ENCODE results near the gene FYCO1.

Gene FYCO1

DNA sequence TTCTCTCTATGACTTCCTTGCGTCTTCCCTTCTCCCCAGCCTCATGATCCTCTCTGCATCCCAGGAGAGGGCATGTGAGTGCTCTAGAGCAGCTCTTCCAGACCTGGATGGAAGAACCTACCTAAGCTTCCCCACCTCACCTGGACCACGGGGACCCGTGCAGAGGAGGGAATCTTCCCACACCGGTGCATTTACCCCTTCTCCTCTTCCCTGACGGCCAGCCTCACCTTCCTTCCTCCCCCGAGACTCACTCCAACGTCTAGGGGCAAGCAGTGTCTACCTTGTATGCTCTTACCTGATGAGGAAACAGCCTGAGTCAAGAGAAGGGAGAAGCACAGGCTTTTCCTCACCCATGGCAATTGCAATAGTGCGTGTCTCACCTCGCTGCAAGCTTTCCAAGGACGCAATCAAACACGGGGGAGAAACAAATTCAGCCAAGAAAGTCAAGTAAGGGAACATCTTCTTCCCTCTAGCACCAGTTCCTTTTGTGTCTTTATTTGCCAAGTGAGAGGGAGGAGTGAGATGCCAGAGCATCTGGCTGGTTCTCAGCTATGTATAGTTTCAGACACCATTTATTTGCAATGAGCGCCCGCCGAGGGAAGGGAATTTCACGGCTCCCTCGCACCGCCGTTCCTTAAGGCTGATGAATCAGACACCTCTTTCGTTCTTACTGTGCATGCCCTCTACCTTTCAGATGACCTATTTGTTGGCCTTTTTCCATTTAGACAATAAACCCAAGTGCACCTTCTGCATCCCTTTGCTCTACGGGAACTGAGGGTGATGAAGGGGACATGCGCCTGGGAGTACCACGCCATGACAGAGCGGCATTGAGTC, 111.0 kb downstream of the FYCO1 start:
- no peak for DNase-seq (ENCODE audit: low spot score)

DNA sequence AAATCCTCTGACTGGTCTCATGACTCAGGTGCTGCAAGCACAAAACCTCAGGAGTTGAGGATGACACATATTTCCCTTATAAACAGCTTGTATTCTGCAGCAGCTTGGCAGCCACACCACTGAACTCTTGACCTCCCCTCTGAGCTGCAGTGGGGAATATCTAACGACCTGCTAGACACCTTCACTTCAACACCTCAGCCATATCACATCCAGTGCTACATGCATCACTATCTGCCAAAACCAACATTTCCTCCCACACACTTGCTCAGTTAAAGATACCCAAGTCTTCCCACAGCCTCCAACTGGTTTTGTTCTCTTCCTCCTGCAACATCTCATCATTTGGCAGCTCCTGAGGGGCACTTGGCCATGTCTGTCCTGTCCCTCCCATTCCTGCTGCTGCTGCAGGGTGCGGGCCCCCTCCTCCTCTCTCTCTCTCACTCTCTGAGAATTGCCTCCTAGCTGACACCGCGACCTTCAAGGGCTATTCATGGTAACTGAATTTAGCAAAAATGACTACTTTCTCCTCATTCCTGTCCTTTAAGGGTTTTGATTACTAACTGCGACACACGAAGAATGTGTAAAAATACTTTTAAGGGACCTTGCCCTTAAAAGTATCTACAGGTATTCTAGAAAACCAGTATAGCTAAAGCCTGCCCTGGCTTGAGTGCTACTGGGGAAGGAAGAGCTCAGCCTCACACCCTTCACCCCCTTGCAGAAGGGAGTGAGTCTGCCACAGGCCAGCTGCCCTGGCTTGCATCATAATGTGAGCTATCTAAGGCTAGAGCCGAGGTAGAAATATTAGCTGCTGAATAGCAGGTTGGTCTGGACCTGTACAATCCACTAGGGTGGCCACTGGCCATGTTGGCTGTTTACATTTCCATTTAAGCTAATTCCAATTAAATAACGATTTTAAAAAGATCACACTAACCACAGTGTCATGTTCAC, 114.3 kb downstream of the FYCO1 start:
- no peak for DNase-seq (ENCODE audit: low spot score)

DNA sequence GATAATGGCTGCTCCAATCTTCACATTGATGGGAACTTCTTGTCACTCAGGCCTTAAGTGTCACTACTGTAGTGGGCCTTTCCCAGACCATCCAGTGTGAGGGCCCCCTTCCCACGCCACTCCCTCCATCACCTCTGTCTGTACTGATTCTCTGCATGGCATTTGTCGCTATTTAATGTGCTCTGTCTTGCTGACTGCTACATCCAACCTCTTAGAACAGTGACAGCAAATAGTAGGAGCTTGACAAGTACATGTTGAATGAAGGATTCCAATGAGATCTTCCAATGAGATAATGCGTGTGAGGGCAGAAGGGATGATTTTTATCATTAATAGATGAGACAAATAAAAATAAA, 114.9 kb downstream of the FYCO1 start:
- no peak for DNase-seq (ENCODE audit: low spot score)

DNA sequence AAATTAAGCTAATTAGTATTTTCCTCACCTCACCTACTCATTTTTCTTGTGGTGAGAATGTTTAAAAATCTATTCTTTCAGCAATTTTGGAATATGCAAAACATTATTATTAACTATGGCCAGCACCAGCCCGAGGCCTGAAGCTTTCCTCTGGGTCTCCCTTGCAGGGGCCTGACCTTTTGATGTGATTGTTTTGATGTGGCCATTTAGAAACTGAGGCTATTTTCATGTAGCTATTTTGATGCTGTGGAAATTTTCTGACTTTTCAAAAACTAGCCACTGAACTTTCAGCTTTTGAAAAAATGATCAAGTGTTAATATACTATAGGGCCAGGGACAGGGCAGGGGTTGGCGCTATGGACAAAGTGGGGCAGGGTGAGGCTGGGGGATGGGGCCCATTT, 117.5 kb downstream of the FYCO1 start:
- no peak for DNase-seq (ENCODE audit: low spot score)

DNA sequence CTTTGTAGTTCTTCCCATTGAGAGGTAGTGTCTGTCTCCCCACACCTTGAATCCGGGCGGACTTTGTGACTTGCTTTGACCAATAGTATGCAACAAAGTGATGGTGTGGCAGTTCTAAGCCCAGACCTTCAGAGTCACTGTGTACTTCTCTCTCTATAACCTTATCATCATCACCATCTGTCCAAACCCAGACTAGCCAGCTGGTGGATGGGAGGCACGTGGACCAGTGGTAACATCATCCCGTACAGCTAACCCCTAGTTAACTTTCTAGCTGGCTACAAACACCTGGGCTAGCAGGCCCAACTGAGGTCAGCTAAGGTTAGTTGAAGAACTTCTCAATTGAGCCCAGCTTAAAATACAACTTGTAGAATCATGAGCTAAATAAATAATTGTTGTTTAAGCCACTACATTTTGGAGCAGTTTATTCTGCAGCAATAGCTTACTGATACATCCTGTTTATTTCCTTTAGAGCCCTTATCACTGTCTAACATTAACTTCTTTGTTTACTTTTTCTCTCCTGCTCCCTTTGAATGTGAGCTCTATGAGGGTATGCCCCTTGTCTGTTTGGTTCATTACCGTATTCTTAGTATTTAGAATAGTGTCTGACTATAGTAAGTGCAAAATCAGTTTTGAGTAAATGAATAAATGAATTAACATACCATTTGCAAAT, 120.8 kb downstream of the FYCO1 start:
- DNase-seq (ENCODE audit: low spot score): no peak

DNA sequence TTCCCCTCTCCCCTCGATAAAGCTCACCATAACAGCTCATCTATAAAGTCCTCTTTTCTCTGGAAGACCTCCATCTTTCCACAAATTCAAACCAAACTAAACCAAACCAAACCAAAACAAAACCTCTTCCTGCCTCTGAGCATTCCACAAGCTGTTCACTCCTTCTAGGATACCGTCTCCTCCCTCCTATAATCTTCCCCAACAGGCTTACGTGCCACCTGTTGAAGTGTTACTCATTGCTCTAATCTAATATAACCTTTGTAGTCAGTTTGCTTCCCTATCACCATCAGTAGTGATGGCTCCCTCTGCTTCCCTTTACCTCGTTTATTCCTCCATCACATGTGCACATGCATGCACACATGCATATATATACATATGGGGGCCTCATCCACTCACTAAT, 122.0 kb downstream of the FYCO1 start:
- DNase-seq (ENCODE audit: low spot score): no peak

DNA sequence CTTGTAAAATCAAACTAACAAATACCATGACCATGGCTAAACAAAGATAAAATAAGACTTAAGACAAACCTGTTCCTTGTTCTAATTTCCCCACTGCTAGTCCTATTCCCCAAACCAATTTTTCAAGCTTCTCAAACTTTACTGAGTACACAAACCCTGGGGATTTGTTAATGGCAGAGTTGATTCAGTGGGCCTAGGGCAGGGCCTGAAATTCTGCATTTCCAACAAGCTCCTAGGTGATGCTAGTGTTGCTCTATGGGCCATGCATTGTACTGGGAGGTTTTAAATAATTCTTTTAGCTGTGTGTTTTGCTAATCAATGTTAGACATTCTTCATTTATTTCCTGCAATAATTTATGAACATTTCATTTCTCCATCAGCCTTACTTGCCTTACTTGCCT, 122.6 kb downstream of the FYCO1 start:
- DNase-seq (ENCODE audit: low spot score): no peak

DNA sequence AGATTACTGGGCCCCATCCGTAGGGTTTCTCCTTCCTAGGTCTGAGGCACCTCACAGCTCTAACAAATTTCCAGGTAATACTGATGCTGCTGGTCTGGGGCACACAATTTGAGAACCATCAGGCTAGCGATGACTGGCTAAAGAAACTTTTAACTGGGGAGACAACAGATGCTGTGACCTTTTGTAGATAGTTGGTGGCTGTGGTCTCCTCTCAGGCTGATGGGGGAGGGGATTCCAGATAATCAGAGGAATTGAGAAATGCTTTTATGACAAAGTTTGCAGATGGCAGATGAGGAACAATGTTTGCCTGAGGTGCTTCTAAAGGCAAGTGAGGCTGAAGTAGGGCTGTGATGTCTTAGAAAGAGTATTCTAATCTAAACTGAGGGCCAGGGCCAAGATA, 123.1 kb downstream of the FYCO1 start:
- no peak for DNase-seq (ENCODE audit: low spot score)

DNA sequence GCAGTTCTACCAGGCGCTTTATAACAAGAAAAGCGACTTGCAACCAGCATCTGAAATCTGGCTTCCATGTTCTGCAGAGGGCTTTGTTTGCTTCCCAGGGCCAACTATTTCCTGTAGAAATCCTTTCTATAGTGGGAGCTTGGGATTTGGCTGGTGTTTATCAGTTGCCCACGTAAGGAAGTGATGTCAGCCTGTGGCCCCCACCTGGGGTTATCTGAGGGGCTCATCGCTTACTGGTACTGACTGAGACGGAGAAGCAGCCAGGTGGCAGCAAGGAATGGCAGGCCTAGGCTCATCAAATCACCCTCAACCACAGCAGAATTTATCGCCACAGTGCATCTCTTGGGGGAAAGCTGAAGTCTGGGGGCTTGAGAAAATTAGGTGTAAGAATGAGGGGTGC, 123.8 kb downstream of the FYCO1 start:
- no peak for DNase-seq (ENCODE audit: low spot score)

DNA sequence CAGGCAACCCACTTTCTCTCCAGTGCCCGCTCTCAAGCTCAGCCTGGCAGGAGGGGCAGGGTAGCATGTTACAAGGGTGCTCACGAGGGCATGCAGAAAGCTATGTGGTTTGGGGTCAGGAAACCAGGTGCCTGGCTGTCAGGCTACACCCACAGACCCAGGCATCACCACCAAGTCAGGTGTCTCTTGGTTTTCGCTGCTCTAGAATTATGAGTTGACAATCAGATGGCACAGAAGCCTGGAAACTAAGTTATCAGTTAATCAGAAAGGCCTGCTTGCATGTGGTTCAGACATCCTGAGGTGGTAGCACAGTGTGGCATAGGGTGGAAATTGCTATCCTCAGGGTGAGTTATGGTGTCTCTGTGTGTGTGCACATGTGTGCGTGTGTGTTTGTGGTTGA, 125.5 kb downstream of the FYCO1 start:
- DNase-seq (ENCODE audit: low spot score): no peak

DNA sequence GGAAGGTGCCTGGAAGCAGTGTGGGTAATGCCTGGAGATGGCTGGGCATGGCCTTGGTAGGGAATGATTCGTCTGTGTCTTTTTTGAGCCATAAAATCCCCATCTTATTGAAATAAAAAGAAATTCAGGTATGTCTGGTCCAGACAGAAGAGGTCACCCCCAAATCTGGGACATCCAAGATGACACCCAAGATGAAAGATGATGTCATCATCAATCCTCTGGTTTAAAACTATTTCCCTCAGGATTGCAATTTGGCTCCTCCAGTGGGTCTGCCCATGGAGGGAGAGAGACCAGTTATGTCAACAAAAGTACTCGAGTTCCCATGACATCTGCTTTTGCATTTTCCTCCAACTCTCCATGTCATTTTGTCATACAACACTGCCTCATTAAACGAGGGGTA, 126.0 kb downstream of the FYCO1 start:
- no peak for DNase-seq (ENCODE audit: low spot score)

DNA sequence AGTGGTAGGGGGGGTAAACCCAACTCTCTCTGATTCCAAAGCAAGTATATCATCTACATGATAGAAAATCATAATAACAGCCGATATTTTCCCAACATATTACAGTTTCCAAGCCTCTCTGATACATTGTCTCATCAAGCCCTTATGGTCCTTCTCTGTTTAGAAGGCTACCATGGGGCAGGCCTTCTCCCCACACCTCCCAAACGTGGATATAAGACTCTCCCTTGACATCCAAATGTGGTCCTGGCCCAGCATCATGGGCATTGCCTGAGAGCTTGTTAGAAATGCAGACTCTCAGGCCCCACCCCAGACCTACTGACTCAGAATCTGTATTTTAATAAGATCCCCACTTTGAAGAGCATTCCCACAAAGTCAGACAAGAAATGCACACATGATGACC, 127.0 kb downstream of the FYCO1 start:
- no peak for DNase-seq (ENCODE audit: low spot score)

DNA sequence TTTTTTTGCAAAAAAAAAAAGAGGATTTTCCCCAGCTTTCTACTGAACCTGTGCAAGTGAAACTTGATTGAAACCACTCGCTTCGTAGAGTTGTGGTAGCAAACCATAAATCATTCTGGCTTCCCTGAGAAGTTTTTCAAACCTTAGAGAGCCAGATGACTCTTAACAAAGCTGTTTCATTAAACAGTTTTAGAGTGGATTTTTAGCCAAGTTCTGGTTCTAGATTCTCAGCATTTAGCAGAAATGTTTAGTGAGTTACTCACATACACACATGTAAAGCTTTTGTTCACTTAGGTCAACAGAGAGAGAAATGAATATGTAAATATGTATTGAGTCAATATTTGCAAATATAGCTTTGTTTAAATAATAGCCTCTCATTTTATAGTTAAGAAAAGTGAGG, 127.4 kb downstream of the FYCO1 start:
- no peak for DNase-seq (ENCODE audit: low spot score)
